DLD1 (cell line): ENCODE data around the gene USP17L5.
"Not testable (repeated sequence)": the region's sequence is repeated elsewhere in the genome, so short reads cannot be mapped to it uniquely, and the experiment has no call there.

ENCODE experiments used
- in situ Hi-C: cut with HindIII; loops from 2 replicates; pipeline ENCODE4 v1.10.0; 2017; ENCODE audit warnings: low sequenced_read_pairs

The USP17L5 gene, protein sequence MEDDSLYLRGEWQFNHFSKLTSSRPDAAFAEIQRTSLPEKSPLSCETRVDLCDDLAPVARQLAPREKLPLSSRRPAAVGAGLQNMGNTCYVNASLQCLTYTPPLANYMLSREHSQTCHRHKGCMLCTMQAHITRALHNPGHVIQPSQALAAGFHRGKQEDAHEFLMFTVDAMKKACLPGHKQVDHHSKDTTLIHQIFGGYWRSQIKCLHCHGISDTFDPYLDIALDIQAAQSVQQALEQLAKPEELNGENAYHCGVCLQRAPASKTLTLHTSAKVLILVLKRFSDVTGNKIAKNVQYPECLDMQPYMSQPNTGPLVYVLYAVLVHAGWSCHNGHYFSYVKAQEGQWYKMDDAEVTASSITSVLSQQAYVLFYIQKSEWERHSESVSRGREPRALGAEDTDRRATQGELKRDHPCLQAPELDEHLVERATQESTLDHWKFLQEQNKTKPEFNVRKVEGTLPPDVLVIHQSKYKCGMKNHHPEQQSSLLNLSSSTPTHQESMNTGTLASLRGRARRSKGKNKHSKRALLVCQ

DNA sequence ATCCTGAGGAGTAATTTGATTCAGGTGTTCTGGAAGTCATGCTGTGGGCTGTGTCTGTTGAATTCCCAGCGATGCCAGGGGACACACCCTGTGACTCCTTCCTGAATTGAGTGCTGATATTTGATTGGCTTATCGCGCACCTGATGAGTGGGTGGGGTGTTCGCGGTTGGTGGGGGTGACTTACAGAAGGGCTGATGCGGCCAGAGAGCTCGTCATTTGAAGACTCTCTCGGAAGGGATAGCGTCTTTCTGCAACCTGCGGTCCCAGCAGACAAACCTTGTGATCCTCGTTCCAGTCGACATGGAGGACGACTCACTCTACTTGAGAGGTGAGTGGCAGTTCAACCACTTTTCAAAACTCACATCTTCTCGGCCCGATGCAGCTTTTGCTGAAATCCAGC is at the start of gene USP17L5:
Gene USP17L5 (plus strand): TSS at position 301 of the 400 bp plus-strand sequence. CDS start 0 bp downstream, at position 301.
- in situ Hi-C loops, result not testable (repeated sequence)

DNA sequence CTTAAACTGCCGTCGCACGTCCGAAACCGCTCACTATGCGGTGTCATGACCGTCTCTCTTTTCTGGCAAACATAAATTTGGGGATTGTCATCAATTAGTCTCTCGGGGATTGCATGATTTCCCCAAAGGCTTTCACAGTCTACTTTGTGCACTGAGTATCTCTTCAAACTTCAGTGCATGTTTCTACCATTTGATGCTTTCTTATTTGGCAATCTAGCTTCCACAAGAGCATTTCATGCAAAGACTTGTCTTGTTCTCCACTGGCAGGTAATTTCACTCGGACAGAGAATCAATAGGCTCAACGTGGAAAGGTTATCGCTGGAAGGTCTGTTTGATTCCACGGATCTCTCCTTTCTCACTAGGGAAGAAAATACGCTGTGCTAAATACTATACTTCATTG is 15.0 kb upstream of the USP17L5 start:
- in situ Hi-C loops, result not testable (repeated sequence)

DNA sequence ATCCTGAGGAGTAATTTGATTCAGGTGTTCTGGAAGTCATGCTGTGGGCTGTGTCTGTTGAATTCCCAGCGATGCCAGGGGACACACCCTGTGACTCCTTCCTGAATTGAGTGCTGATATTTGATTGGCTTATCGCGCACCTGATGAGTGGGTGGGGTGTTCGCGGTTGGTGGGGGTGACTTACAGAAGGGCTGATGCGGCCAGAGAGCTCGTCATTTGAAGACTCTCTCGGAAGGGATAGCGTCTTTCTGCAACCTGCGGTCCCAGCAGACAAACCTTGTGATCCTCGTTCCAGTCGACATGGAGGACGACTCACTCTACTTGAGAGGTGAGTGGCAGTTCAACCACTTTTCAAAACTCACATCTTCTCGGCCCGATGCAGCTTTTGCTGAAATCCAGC is 14.3 kb upstream of the USP17L5 start, which contains the start of gene USP17L24:
Gene USP17L24 (plus strand): TSS at position 301 of the 400 bp plus-strand sequence. CDS start 0 bp downstream, at position 301.
- in situ Hi-C loops, result not testable (repeated sequence)

DNA sequence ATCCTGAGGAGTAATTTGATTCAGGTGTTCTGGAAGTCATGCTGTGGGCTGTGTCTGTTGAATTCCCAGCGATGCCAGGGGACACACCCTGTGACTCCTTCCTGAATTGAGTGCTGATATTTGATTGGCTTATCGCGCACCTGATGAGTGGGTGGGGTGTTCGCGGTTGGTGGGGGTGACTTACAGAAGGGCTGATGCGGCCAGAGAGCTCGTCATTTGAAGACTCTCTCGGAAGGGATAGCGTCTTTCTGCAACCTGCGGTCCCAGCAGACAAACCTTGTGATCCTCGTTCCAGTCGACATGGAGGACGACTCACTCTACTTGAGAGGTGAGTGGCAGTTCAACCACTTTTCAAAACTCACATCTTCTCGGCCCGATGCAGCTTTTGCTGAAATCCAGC is 9.6 kb upstream of the USP17L5 start, which contains the start of gene USP17L25:
Gene USP17L25 (plus strand): TSS at position 301 of the 400 bp plus-strand sequence. CDS start 0 bp downstream, at position 301.
- in situ Hi-C loops, result not testable (repeated sequence)

DNA sequence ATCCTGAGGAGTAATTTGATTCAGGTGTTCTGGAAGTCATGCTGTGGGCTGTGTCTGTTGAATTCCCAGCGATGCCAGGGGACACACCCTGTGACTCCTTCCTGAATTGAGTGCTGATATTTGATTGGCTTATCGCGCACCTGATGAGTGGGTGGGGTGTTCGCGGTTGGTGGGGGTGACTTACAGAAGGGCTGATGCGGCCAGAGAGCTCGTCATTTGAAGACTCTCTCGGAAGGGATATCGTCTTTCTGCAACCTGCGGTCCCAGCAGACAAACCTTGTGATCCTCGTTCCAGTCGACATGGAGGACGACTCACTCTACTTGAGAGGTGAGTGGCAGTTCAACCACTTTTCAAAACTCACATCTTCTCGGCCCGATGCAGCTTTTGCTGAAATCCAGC is 4.8 kb upstream of the USP17L5 start, which contains the start of gene USP17L26:
Gene USP17L26 (plus strand): TSS at position 301 of the 400 bp plus-strand sequence. CDS start 0 bp downstream, at position 301.
- in situ Hi-C loops, result not testable (repeated sequence)

DNA sequence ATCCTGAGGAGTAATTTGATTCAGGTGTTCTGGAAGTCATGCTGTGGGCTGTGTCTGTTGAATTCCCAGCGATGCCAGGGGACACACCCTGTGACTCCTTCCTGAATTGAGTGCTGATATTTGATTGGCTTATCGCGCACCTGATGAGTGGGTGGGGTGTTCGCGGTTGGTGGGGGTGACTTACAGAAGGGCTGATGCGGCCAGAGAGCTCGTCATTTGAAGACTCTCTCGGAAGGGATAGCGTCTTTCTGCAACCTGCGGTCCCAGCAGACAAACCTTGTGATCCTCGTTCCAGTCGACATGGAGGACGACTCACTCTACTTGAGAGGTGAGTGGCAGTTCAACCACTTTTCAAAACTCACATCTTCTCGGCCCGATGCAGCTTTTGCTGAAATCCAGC is 4.6 kb downstream of the USP17L5 start, which contains the start of gene USP17L27:
Gene USP17L27 (plus strand): TSS at position 301 of the 400 bp plus-strand sequence. CDS start 0 bp downstream, at position 301.
- in situ Hi-C loops, result not testable (repeated sequence)

DNA sequence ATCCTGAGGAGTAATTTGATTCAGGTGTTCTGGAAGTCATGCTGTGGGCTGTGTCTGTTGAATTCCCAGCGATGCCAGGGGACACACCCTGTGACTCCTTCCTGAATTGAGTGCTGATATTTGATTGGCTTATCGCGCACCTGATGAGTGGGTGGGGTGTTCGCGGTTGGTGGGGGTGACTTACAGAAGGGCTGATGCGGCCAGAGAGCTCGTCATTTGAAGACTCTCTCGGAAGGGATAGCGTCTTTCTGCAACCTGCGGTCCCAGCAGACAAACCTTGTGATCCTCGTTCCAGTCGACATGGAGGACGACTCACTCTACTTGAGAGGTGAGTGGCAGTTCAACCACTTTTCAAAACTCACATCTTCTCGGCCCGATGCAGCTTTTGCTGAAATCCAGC is 9.4 kb downstream of the USP17L5 start, which contains the start of gene USP17L28:
Gene USP17L28 (plus strand): TSS at position 301 of the 400 bp plus-strand sequence. CDS start 0 bp downstream, at position 301.
- in situ Hi-C loops, result not testable (repeated sequence)

DNA sequence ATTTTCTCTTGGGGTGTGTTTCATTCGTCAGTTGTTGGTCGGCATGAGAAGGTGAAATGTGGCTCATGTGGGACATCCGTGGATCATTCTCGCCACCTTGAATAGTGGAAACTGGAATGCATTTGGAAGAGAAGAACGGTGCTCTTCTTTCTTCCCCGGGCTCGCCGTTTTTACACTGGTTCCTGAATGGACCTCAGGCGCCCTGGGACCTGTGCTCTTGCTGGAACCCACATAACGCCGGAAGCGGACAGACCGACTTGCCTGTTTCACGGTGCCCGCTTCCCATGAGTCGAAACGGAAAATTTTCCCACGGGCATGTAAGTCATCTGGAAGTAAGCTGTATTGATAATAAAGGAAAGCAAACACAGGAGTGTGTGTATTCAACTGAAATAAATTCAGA is 11.7 kb downstream of the USP17L5 start:
- in situ Hi-C loops, result not testable (repeated sequence)

DNA sequence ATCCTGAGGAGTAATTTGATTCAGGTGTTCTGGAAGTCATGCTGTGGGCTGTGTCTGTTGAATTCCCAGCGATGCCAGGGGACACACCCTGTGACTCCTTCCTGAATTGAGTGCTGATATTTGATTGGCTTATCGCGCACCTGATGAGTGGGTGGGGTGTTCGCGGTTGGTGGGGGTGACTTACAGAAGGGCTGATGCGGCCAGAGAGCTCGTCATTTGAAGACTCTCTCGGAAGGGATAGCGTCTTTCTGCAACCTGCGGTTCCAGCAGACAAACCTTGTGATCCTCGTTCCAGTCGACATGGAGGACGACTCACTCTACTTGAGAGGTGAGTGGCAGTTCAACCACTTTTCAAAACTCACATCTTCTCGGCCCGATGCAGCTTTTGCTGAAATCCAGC is 14.1 kb downstream of the USP17L5 start, which contains the start of gene USP17L29:
Gene USP17L29 (plus strand): TSS at position 301 of the 400 bp plus-strand sequence. CDS start 0 bp downstream, at position 301.
- in situ Hi-C loops, result not testable (repeated sequence)

DNA sequence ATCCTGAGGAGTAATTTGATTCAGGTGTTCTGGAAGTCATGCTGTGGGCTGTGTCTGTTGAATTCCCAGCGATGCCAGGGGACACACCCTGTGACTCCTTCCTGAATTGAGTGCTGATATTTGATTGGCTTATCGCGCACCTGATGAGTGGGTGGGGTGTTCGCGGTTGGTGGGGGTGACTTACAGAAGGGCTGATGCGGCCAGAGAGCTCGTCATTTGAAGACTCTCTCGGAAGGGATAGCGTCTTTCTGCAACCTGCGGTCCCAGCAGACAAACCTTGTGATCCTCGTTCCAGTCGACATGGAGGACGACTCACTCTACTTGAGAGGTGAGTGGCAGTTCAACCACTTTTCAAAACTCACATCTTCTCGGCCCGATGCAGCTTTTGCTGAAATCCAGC is 23.6 kb downstream of the USP17L5 start, which contains the start of gene USP17L30:
Gene USP17L30 (plus strand): TSS at position 301 of the 400 bp plus-strand sequence. CDS start 0 bp downstream, at position 301.
- in situ Hi-C loops, result not testable (repeated sequence)

DNA sequence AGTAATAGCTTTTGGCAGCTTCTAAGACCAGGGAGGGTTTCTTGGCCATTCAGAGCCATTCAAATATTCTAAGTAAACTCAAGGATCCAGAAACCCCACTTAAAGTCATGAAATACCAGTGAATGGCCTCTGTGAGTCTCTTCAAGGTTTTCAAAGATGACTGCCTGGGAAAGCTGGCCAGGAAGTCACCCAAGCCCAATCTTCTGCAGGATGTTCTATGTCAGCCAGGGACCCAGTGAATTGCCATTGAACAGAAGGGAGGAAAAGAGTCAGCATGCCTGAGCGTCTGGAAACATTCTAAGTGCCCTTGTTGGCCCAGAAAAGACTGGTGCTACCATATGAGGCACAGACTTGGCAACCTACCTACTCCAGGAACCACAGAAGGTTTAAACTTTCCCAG is 40.7 kb downstream of the USP17L5 start:
- in situ Hi-C loops, result not testable (repeated sequence)

DNA sequence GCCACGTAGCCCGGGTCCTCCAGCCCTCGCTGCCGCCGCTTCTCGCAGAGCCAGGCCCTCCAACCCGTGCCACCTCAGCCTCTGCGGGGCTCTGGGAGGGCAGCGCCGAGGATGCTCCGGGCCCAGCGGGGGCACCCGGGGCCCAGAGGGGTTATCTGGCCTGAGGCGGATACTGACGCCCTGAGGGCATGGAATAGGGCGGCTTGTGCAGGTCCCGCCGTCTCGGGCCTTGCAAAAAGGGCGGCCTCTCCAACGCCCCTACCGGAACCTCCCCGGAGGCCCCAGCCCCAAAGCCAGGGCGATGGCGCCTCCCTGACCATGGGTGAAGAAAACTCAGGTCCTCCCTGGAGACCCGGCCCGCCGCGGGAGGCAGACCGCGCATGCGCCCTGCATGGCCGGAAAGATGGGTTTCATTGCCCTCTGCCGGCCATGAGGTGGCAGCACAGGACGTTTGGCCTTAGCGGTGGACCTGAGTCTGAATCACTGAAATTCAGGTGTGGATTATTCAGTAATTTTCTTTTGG is 41.9 kb downstream of the USP17L5 start:
- in situ Hi-C loops, result not testable (repeated sequence)

DNA sequence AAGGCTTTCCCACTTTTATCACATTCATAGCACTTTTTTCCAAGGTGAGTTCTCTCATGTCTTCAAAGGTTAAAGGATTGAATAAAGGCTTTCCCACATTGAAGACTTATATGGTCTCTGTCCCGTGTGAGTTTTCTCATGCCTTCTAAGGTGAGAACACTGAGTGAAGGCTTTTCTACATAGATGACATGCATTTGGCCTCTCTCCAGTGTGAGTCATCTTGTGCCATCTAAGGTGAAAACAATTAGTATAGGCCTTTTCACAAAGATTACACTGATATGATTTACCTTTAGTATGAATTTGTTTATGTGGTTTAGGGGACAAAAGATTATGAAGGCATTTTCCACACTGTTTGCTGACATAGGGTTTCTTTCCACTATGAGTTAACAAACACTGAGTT is 44.9 kb downstream of the USP17L5 start:
- in situ Hi-C loops, result no loop called here

DNA sequence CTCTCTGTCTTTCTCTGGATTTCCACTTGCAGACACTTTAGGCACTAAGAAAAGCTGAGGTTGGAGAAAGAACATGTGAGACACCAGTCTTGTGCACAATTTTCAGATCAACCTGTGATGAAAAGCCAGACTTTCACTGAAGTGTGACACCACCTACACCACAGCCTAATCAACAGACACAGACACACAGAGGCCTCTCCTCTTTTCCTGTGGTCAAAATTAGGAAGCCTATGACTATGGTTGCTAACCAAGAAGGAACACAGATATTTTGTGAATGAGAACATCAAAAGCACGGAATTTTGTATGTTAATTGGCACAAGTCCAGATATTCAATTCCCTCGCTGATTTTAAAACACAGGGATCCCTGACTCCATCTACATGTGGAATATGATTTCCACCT is 49.8 kb downstream of the USP17L5 start:
- in situ Hi-C loops, result not testable (repeated sequence)
